Parathyroid adenoma (tissue), 2 donors: ENCODE results near the gene XRCC1.

Source experiments
- H2AFZ ChIP-seq: fragments of 300-600 bp; sonication (generic); one replicate; pipeline ENCODE4 v1.7.0; 2017; ENCODE audit warnings: antibody characterized with exemption, mild to moderate bottlenecking
- H3K27ac ChIP-seq: fragments of 300-600 bp; sonication (generic); one replicate; pipeline ENCODE4 v1.7.0; 2017
- H3K27me3 ChIP-seq: fragments of 300-600 bp; sonication (generic); one replicate; pipeline ENCODE4 v1.7.0; 2017; ENCODE audit warnings: low read length; ENCODE audit not compliant: control insufficient read depth, insufficient read depth
- H3K36me3 ChIP-seq: fragments of 300-600 bp; sonication (generic); one replicate; pipeline ENCODE4 v1.7.0; 2017; ENCODE audit warnings: low read length; ENCODE audit not compliant: control insufficient read depth, insufficient read depth
- H3K4me1 ChIP-seq: fragments of 300-600 bp; sonication (generic); one replicate; pipeline ENCODE4 v1.7.0; 2017; ENCODE audit warnings: control low read depth
- H3K4me2 ChIP-seq: fragments of 300-600 bp; sonication (generic); one replicate; pipeline ENCODE4 v1.7.0; 2017; ENCODE audit warnings: low read length
- H3K4me3 ChIP-seq: fragments of 300-600 bp; sonication (generic); one replicate; pipeline ENCODE4 v1.7.0; 2017; ENCODE audit warnings: low read depth, low read length
- H3K79me2 ChIP-seq: fragments of 300-600 bp; sonication (generic); one replicate; pipeline ENCODE4 v1.7.0; 2017; ENCODE audit warnings: control low read depth
- H3K9ac ChIP-seq: fragments of 300-600 bp; sonication (generic); one replicate; pipeline ENCODE4 v1.7.0; 2017; ENCODE audit warnings: mild to moderate bottlenecking
- H3K9me3 ChIP-seq: fragments of 300-600 bp; sonication (generic); one replicate; pipeline ENCODE4 v1.7.0; 2017; ENCODE audit warnings: low read length; ENCODE audit not compliant: control insufficient read depth
- CTCF ChIP-seq: fragments of 300-600 bp; sonication (generic); IDR thresholded peaks from one replicate; pipeline ENCODE4 v1.7.0; 2017; ENCODE audit warnings: antibody characterized with exemption, mild to moderate bottlenecking
- donor health status: primary hyperparathyroidism.

Gene XRCC1

DNA sequence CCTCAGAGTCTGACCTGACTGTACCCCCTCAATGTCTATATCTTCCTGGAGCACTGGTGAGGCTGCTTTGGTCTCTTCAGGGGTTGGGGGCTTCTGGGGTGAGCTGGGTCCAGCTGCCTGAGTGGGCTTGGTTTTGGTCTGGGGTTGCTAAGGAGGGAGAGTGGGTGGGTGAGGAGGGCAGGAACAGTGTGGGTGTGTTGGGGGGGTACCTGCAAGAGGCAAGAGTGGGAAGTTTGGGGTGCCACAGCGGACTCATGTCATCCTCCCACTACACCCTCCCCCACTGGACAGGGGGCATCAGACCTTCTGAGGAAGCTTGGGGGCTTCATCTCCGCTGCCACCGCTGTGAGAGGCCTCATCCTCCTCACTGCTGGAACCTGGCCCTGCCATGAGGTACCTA lies 28.7 kb downstream of the XRCC1 start:
- Histone ChIP-seq H3K9ac (no peak overlapping the region), H3K27ac (no peak overlapping the region), H3K27me3 (no peaks in the 10 kb centered on the region), H3K79me2 (no peaks in the 10 kb centered on the region), H3K4me1 (no peaks in the 10 kb centered on the region), H3K9me3 (no peaks in the 10 kb centered on the region), H3K4me2 (no peak overlapping the region), H2AFZ (no peak overlapping the region), H3K4me3 (no peak overlapping the region), H3K36me3 (no peaks in the 10 kb centered on the region)
- TF ChIP-seq CTCF, result no peak

- Histone ChIP-seq H3K79me2 (no peaks in the 10 kb centered on the region), H3K27ac (no peak overlapping the region), H3K9ac (no peak overlapping the region), H3K4me3 (no peak overlapping the region), H3K9me3 (no peaks in the 10 kb centered on the region), H3K36me3 (no peaks in the 10 kb centered on the region), H3K4me2 (no peak overlapping the region), H3K27me3 (no peaks in the 10 kb centered on the region), H3K4me1 (no peaks in the 10 kb centered on the region), H2AFZ (no peak overlapping the region)
- TF ChIP-seq CTCF, result no peak
Observed at GRCh38 chr19:43545981-43546380, 29.3 kb downstream of the XRCC1 start.

DNA sequence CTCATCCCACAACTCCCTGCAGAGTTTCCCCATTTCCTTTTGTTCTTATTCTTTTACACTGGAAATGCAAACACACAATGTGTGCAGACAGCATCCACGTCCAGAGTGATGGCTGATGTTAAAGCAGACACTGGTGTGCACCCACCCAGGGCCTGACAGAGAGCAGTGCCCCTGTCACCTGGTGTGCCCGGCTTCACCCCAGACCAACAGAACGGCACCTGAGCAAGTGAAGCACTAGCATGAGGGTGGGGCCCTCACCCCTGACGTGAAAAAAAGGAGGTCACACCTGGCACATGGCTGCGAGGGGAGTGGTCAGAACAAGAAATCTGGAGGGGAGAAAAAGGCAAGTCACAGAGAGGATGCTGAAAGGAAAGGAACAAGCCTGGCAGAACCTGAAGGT lies 30.1 kb downstream of the XRCC1 start:
- Histone ChIP-seq H3K9ac (no peak overlapping the region), H3K4me1 (no peaks in the 10 kb centered on the region), H3K9me3 (no peaks in the 10 kb centered on the region), H3K27ac (no peak overlapping the region), H2AFZ (no peak overlapping the region), H3K36me3 (no peaks in the 10 kb centered on the region), H3K79me2 (no peaks in the 10 kb centered on the region), H3K27me3 (no peaks in the 10 kb centered on the region), H3K4me2 (no peak overlapping the region), H3K4me3 (no peak overlapping the region)
- no peak for TF ChIP-seq CTCF

GRCh38 chr19:43544077-43544476 lies 31.2 kb downstream of the XRCC1 start:
- no peak overlapping the region for H3K4me2 ChIP-seq
- no peak overlapping the region for H3K9ac ChIP-seq
- H3K4me1 ChIP-seq, result no peaks in the 10 kb centered on the region
- H3K4me3 ChIP-seq, result no peak overlapping the region
- no peaks in the 10 kb centered on the region for H3K27me3 ChIP-seq
- H3K79me2 ChIP-seq, result no peaks in the 10 kb centered on the region
- TF ChIP-seq CTCF, result no peak
- no peak overlapping the region for H3K27ac ChIP-seq
- no peak overlapping the region for H2AFZ ChIP-seq
- no peaks in the 10 kb centered on the region for H3K9me3 ChIP-seq
- no peaks in the 10 kb centered on the region for H3K36me3 ChIP-seq

DNA sequence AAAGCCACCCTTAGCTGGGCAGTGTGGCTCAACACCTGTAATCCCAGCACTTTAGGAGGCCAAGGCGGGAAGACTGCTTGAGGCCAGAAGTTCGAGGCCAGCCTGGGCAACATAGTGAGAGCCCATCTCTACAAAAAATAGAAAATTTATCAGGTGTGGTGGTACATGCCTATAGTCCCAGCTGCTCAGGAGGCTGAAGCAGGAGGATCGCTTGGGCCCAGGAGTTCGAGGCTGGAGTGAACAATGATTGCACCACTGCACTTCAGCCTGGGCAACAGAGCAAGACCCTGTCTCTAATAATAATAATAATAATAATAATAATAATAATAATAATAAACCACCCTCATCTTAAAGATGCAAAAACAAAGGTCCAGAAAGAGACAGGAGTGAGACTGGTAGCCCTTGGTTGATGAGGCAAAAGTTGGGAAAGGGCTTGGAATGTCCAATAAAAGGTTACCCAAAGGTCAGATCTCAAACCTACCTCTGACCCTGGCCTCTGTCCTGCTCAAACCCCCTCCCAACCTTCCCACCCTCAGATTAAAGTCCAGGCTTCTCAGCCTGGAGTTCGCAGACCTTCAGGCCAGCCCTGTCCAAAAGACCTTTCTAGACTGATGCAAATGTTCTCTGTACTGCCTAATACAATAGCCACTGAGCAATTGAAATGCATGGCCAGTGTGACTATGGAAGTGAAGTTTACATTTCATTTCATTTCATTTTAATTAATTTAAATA lies 33.2 kb downstream of the XRCC1 start:
- H3K9me3 ChIP-seq, result no peaks in the 10 kb centered on the region
- no peak overlapping the region for H3K27ac ChIP-seq
- H3K79me2 ChIP-seq, result no peaks in the 10 kb centered on the region
- TF ChIP-seq CTCF, result no peak
- no peaks in the 10 kb centered on the region for H3K4me1 ChIP-seq
- H3K4me3 ChIP-seq, result no peak overlapping the region
- no peak overlapping the region for H3K9ac ChIP-seq
- H2AFZ ChIP-seq, result no peak overlapping the region
- no peaks in the 10 kb centered on the region for H3K36me3 ChIP-seq
- no peak overlapping the region for H3K4me2 ChIP-seq
- H3K27me3 ChIP-seq, result no peaks in the 10 kb centered on the region
